Endodermal cell (in vitro differentiated cells): ENCODE measurements around the gene KCNMA1. TPM values are rescaled to one million over a fixed set of nuclear protein-coding genes. Genes with fewer than 3 reads are reported as not detected.
A peak's percentile ranks its signal among the peaks of the same experiment; 100 is the strongest.

Source experiments
- DNase-seq: peaks from one replicate; pipeline ENCODE4 v3.0.0-alpha.2; 2017
- H3K27ac ChIP-seq: 2 replicates; pipeline ENCODE4 v1.5.1; 2013; ENCODE audit warnings: mild to moderate bottlenecking, low read depth, low read length, moderate library complexity
- H3K27me3 ChIP-seq: 2 replicates; pipeline ENCODE4 v1.6.1; 2013; ENCODE audit warnings: mild to moderate bottlenecking, low read length, moderate library complexity; ENCODE audit not compliant: insufficient read depth, control insufficient read depth, poor library complexity, severe bottlenecking
- H3K36me3 ChIP-seq: 2 replicates; pipeline ENCODE4 v1.7.0; 2013; ENCODE audit warnings: mild to moderate bottlenecking, low read length, moderate library complexity; ENCODE audit not compliant: control insufficient read depth, insufficient read depth
- H3K4me1 ChIP-seq: one replicate; pipeline ENCODE4 v1.7.0; 2013; ENCODE audit warnings: low read length; ENCODE audit not compliant: control insufficient read depth, insufficient read depth
- H3K4me3 ChIP-seq: 2 replicates; pipeline ENCODE4 v1.5.1; 2013; ENCODE audit warnings: mild to moderate bottlenecking, low read length, moderate library complexity
- H3K9ac ChIP-seq: 2 replicates; pipeline ENCODE4 v1.6.1; 2013; ENCODE audit warnings: mild to moderate bottlenecking, low read length, moderate library complexity; ENCODE audit not compliant: poor library complexity, severe bottlenecking; ENCODE audit errors: extremely low read depth
- H3K9me3 ChIP-seq: 2 replicates; pipeline ENCODE4 v1.6.1; 2013; ENCODE audit warnings: mild to moderate bottlenecking, low read length, moderate library complexity; ENCODE audit not compliant: control insufficient read depth
- H3K27ac Mint-ChIP-seq: 2 replicates; pipeline ENCODE4 v1.8.0; 2020; ENCODE audit warnings: mixed read lengths
- H3K27me3 Mint-ChIP-seq: 2 replicates; pipeline ENCODE4 v1.8.0; 2021; ENCODE audit warnings: mild to moderate bottlenecking, mixed read lengths; ENCODE audit not compliant: insufficient read depth
- H3K36me3 Mint-ChIP-seq: 2 replicates; pipeline ENCODE4 v1.8.0; 2020; ENCODE audit warnings: low read depth, mixed read lengths
- H3K4me1 Mint-ChIP-seq: 2 replicates; pipeline ENCODE4 v1.8.0; 2020; ENCODE audit warnings: mixed read lengths
- H3K4me3 Mint-ChIP-seq: 2 replicates; pipeline ENCODE4 v1.8.0; 2020; ENCODE audit warnings: mild to moderate bottlenecking, moderate library complexity, mixed read lengths
- H3K9me3 Mint-ChIP-seq: 2 replicates; pipeline ENCODE4 v1.8.0; 2020; ENCODE audit warnings: mild to moderate bottlenecking, mixed read lengths
- WGBS, 2 experiments: methylation state at CpG; one replicate each; pipeline versions ENCODE4 v1.1.5 to v1.1.7; 2013; ENCODE audit warnings: missing lambda C conversion rate in 2 of 2, mixed read lengths in 1 of 2; ENCODE audit not compliant: insufficient coverage in 1 of 2, insufficient read length in 1 of 2; 5-methylcytosine and 5-hydroxymethylcytosine counted together
- long read RNA-seq, 4 experiments: library from polyadenylated mRNA in 2 of 4; library from RNA in 1 of 4; library from capped mRNA in 1 of 4; stranded (forward) in 3 of 4; unstranded in 1 of 4; transcript quantifications; one replicate each; pipeline ENCODE4 v2.0.0, GENCODE V29; 2020 to 2021; ENCODE audit warnings: inconsistent platforms in 1 of 4
- polyA plus RNA-seq, 2 experiments: library from polyadenylated mRNA; stranded (reverse); fragments of 50-300 nt; gene quantifications; one replicate each; pipeline ENCODE4 v1.2.3, GENCODE V29; 2013
- total RNA-seq, 2 donors: library from RNA; stranded (reverse); fragmentation: NEBNext Ultra II Directional in 1 of 2; extraction: Animal tissue kit (Norgen Biotek cat#: 25700) in 1 of 2; gene quantifications; 2 replicates in 1 of 2; 3 replicates in 1 of 2; pipeline ENCODE4 v1.2.1, GENCODE V29; 2021
- TF ChIP-seq, protein P1 (sequence below): fragments of 200-600 bp; sonication (generic); conservative IDR thresholded peaks from 2 replicates; pipeline ENCODE4 v1.5.0; 2021; ENCODE audit warnings: antibody characterized with exemption, mild to moderate bottlenecking

The KCNMA1 gene
- 1 to 10 TPM in 1 of 2 donors, under 1 TPM in 1; 0.55 to 1.3 TPM for total RNA-seq
- polyA plus RNA-seq (2013, experiment 1 of 2): 2.7 TPM
- 1.7 TPM for polyA plus RNA-seq (2013, experiment 2 of 2)
- long read RNA-seq, experiment 1: 0 reads
- long read RNA-seq, experiment 2: 0 reads
- long read RNA-seq, experiment 3, partial matches to known transcripts: 0 of 2 reads
- long read RNA-seq, experiment 3, other reads (novel, unspliced or antisense): 2 of 2 reads
- long read RNA-seq, experiment 4: 0 reads

DNA sequence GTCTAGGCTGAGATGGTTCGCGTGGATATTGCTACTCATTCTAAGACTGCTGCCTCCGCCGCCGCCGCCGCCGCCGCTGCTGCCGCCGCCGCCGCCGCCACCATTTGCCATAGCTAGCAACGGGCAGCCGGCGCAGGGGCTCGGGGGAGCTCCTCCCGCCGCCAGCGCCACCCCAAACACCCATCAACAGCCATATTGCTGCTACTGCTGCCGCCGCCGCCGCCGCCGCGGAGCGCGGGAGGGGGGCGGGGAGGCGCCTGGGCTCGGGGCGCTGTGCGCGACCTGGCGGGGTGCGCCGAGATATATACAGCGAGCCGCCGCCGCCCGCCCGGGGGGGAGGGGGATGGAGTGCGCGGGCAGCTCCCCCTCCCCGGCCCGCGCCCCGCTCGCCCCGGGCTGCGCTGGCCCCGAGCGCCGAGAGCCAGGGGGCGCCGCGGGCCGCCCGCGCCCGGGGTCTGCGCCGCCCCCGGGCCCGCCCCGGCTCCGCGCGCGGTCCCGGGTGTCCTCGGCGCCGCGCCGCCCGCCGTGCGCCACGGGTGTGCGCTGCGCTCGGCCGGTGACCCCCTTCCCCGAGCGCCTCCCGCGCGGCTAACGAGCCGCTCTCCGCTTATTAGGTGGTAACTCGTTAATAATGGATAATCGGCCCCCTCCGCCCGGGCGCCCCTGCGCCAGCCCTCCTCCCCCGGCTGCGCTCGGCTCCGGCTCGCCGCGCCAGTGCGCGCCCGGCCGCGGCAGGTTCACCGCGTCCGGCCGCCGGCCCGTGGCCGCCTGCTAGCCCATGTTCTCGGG is at the start of gene KCNMA1:
KCNMA1 (minus strand) TSS at position 277 of the 789 bp plus-strand sequence.
- H3K9ac ChIP-seq: no peak within 1 kb of the TSS
- TF ChIP-seq, protein P1, sequence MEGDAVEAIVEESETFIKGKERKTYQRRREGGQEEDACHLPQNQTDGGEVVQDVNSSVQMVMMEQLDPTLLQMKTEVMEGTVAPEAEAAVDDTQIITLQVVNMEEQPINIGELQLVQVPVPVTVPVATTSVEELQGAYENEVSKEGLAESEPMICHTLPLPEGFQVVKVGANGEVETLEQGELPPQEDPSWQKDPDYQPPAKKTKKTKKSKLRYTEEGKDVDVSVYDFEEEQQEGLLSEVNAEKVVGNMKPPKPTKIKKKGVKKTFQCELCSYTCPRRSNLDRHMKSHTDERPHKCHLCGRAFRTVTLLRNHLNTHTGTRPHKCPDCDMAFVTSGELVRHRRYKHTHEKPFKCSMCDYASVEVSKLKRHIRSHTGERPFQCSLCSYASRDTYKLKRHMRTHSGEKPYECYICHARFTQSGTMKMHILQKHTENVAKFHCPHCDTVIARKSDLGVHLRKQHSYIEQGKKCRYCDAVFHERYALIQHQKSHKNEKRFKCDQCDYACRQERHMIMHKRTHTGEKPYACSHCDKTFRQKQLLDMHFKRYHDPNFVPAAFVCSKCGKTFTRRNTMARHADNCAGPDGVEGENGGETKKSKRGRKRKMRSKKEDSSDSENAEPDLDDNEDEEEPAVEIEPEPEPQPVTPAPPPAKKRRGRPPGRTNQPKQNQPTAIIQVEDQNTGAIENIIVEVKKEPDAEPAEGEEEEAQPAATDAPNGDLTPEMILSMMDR: no peak
- peak within 1 kb of the TSS; percentile 79 for H3K4me3 ChIP-seq
- no peaks in the 10 kb centered on the region for H3K4me1 ChIP-seq
- H3K36me3 ChIP-seq: no peaks in the 10 kb centered on the region
- peak within 1 kb of the TSS; percentile 70 for H3K4me3 Mint-ChIP-seq
- H3K27me3 ChIP-seq: peaks cover 84% of the 10 kb centered on the region
- 0% methylated on average over 3 to 114 of the region's 121 CpGs for WGBS, 2 experiments
- peaks cover 84% of the 10 kb centered on the region for H3K27me3 Mint-ChIP-seq
- no peak within 1 kb of the TSS for H3K27ac Mint-ChIP-seq
- peaks cover 9% of the 10 kb centered on the region for H3K4me1 Mint-ChIP-seq
- H3K9me3 ChIP-seq: no peaks in the 10 kb centered on the region
- peak; percentile 78 for DNase-seq
- H3K36me3 Mint-ChIP-seq: no peaks in the 10 kb centered on the region
- no peaks in the 10 kb centered on the region for H3K9me3 Mint-ChIP-seq
- no peak within 1 kb of the TSS for H3K27ac ChIP-seq

DNA sequence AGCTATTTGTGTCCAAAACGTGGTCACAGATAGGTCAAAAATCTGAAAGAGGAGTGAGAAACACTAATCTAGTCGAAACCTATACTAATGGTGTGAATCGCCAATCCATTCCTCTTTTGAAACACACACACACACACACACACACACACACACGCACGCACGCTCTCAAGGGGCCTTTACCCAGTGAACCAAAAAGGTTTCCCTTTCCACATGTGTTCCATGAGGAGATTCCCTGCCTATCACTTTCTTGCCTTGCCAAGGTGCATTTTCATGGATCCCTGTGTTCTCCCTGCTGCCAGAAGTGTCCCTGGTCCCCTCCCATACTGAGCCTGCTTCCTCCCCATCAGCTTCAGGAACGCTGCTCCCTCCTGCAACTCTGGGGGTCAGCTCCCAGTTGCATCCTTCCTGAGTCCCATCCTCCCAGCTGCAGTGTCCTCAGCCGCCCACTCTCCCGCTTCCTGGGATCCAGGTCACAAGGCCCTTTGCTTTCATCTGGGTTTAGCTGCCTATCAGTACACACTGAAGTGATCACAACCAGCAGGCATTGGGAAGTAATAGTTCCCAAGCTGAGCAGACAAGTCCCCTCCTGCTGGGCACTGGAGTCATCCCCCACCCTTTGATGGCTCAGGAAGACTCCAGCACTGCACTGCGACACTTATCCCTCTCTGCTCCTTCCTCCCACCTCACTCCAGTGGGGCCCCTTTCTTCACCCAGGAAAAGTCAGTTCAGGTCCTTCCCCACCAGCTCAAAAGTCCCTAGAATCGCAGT is 49.2 kb upstream of the KCNMA1 start:
- Mint-ChIP-seq H3K27me3 (peaks cover 6% of the 10 kb centered on the region), H3K4me3 (no peak overlapping the region), H3K27ac (no peak overlapping the region), H3K36me3 (no peaks in the 10 kb centered on the region), H3K9me3 (no peaks in the 10 kb centered on the region), H3K4me1 (peaks cover 20% of the 10 kb centered on the region)
- 84 to 91% methylated on average over 6 to 11 of the region's 11 CpGs for WGBS, 2 experiments
- Histone ChIP-seq H3K27ac (no peak overlapping the region), H3K4me3 (no peak overlapping the region), H3K4me1 (no peaks in the 10 kb centered on the region), H3K27me3 (no peaks in the 10 kb centered on the region), H3K9ac (no peak overlapping the region), H3K9me3 (no peaks in the 10 kb centered on the region), H3K36me3 (no peaks in the 10 kb centered on the region)
- TF ChIP-seq, protein P1: no peak
- peak; percentile 65 for DNase-seq

DNA sequence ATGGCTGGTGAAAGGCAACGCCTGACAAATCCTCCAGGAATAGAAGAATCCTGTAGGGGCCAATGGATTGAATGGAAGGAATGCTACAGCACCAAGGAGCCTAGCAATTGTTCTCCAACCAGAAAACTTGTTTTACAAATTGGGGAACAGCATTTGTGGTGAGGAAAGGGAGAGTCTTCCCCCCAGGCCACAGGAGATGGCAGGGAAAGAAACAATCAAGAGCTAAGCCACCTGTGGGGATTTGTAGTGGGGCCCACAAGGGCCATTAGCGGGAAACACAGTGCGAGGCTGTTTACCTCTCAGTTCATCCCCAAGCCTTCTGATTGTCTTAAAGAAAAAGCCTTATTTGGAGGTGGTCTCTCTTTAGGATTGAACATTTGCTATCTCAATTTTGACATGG is 48.5 kb upstream of the KCNMA1 start:
- Histone ChIP-seq H3K4me3 (no peak overlapping the region), H3K27me3 (no peaks in the 10 kb centered on the region), H3K36me3 (no peaks in the 10 kb centered on the region), H3K9me3 (no peaks in the 10 kb centered on the region), H3K27ac (no peak overlapping the region), H3K4me1 (no peaks in the 10 kb centered on the region), H3K9ac (no peak overlapping the region)
- H3K27ac Mint-ChIP-seq: no peak overlapping the region
- H3K4me3 Mint-ChIP-seq: no peak overlapping the region
- H3K4me1 Mint-ChIP-seq: peaks cover 20% of the 10 kb centered on the region
- WGBS, 2 experiments: 78% methylated on average over 3 of the region's 3 CpGs; no CpG with 5 or more reads in 1 of the 2 experiments
- no peaks in the 10 kb centered on the region for H3K9me3 Mint-ChIP-seq
- H3K27me3 Mint-ChIP-seq: peaks cover 6% of the 10 kb centered on the region
- TF ChIP-seq, protein P1: no peak
- no peaks in the 10 kb centered on the region for H3K36me3 Mint-ChIP-seq
- peak; percentile 37 for DNase-seq
